ENCODE data around the gene STAT6.
"Not testable (repeated sequence)": the region's sequence is repeated elsewhere in the genome, so short reads cannot be mapped to it uniquely, and the experiment has no call there.

The STAT6 gene

GRCh38 chr12:57127101-57127725 lies 16.1 kb upstream of the STAT6 start:
- DNase-seq (ENCODE audit: low spot score) = peak; percentile 87

- DNase-seq (ENCODE audit: low spot score) = no peak
These were observed 15.4 kb upstream of the STAT6 start for GRCh38 chr12:57126561-57126960.

- DNase-seq (ENCODE audit: low spot score) = no peak
These were observed 14.9 kb upstream of the STAT6 start for GRCh38 chr12:57126061-57126460.

GRCh38 chr12:57124261-57124877 lies 13.2 kb upstream of the STAT6 start:
- DNase-seq (ENCODE audit: low spot score) = peak; percentile 83

GRCh38 chr12:57123813-57124212 lies 12.7 kb upstream of the STAT6 start:
- DNase-seq (ENCODE audit: low spot score) = no peak

- DNase-seq (ENCODE audit: low spot score) = not testable (repeated sequence)
These were observed 9.6 kb upstream of the STAT6 start for GRCh38 chr12:57120718-57121117.

GRCh38 chr12:57119294-57120085 lies 8.3 kb upstream of the STAT6 start:
- DNase-seq (ENCODE audit: low spot score) = no peak

GRCh38 chr12:57118711-57119271 lies 7.6 kb upstream of the STAT6 start:
- DNase-seq (ENCODE audit: low spot score) = no peak

GRCh38 chr12:57116580-57117281 lies 5.6 kb upstream of the STAT6 start:
- no peak for DNase-seq (ENCODE audit: low spot score)

- DNase-seq (ENCODE audit: low spot score) = no peak
These were observed 1.5 kb upstream of the STAT6 start for GRCh38 chr12:57112492-57113294.

GRCh38 chr12:57110104-57111030 lies 795 bp downstream of the STAT6 start:
- DNase-seq (ENCODE audit: low spot score) = peak; percentile 93

- no peak for DNase-seq (ENCODE audit: low spot score)
These were observed 1.7 kb downstream of the STAT6 start for GRCh38 chr12:57109207-57110103.

- no peak for DNase-seq (ENCODE audit: low spot score)
These were observed 3.6 kb downstream of the STAT6 start for GRCh38 chr12:57107456-57108155.

- DNase-seq (ENCODE audit: low spot score) = no peak
These were observed 5.0 kb downstream of the STAT6 start for GRCh38 chr12:57106021-57106708.

- no peak for DNase-seq (ENCODE audit: low spot score)
These were observed 6.0 kb downstream of the STAT6 start for GRCh38 chr12:57105011-57105753.

GRCh38 chr12:57104292-57104910 lies 6.8 kb downstream of the STAT6 start:
- DNase-seq (ENCODE audit: low spot score) = no peak

GRCh38 chr12:57103856-57104255 lies 7.3 kb downstream of the STAT6 start:
- no peak for DNase-seq (ENCODE audit: low spot score)
